Liver (tissue), 3 donors: Measurements from ENCODE around the gene MMP14.

Experiments
- ATF3 ChIP-seq: IDR thresholded peaks from 2 replicates; pipeline ENCODE4 v1.6.1; 2016; ENCODE audit warnings: antibody characterized with exemption
- CTCF ChIP-seq: fragments of 150-350 bp; IDR thresholded peaks from 2 replicates; pipeline ENCODE4 v1.5.1; 2017; ENCODE audit warnings: improper control_type of control experiment, low read depth, low read length; ENCODE audit not compliant: missing input control
- EGR1 ChIP-seq, 2 donors: IDR thresholded peaks; 2 replicates each; pipeline ENCODE4 v1.6.1; 2016 to 2018; ENCODE audit warnings: antibody characterized with exemption in 2 of 2, low read depth in 2 of 2
- FOXA1 ChIP-seq: IDR thresholded peaks from 2 replicates; pipeline ENCODE4 v1.6.1; 2016; ENCODE audit warnings: antibody characterized with exemption
- GABPA ChIP-seq, 2 donors: IDR thresholded peaks in 1 of 2; conservative IDR thresholded peaks in 1 of 2; 2 replicates each; pipeline ENCODE4 v1.6.1; 2016; ENCODE audit warnings: antibody characterized with exemption in 2 of 2, mild to moderate bottlenecking in 1 of 2, moderate library complexity in 1 of 2
- JUND ChIP-seq, 2 donors: IDR thresholded peaks; 2 replicates each; pipeline ENCODE4 v1.6.1; 2016; ENCODE audit warnings: antibody characterized with exemption in 2 of 2
- MAX ChIP-seq: IDR thresholded peaks from 2 replicates; pipeline ENCODE4 v1.6.1; 2016; ENCODE audit warnings: antibody characterized with exemption
- RAD21 ChIP-seq, 2 donors: IDR thresholded peaks; 2 replicates each; pipeline ENCODE4 v1.6.1; 2016; ENCODE audit warnings: antibody characterized with exemption in 2 of 2, mild to moderate bottlenecking in 2 of 2
- REST ChIP-seq: IDR thresholded peaks from 2 replicates; pipeline ENCODE4 v1.6.1; 2016; ENCODE audit warnings: antibody characterized with exemption, mild to moderate bottlenecking
- RXRA ChIP-seq, 2 donors: IDR thresholded peaks; 2 replicates each; pipeline ENCODE4 v1.6.1; 2017 to 2018; ENCODE audit warnings: antibody characterized with exemption in 2 of 2, mild to moderate bottlenecking in 1 of 2
- SP1 ChIP-seq: IDR thresholded peaks from 2 replicates; pipeline ENCODE4 v1.6.1; 2018; ENCODE audit warnings: antibody characterized with exemption, mild to moderate bottlenecking
- TAF1 ChIP-seq: conservative IDR thresholded peaks from 2 replicates; pipeline ENCODE4 v1.6.1; 2016; ENCODE audit warnings: antibody characterized with exemption, mild to moderate bottlenecking
- YY1 ChIP-seq: IDR thresholded peaks from 2 replicates; pipeline ENCODE4 v1.6.1; 2016; ENCODE audit warnings: antibody characterized with exemption, mild to moderate bottlenecking
- ZBTB33 ChIP-seq: IDR thresholded peaks from 2 replicates; pipeline ENCODE4 v1.6.1; 2016; ENCODE audit warnings: antibody characterized with exemption
- donor health status: healthy.
- donor health status: healthy.

GRCh38 chr14:22886500-22887259, 50.3 kb downstream of the MMP14 start:
- no peak for TF ChIP-seq CTCF
- TF ChIP-seq RAD21 (IDR thresholded peaks at IDR 0.05), result no peak
- no peak for TF ChIP-seq MAX
- no peak for TF ChIP-seq REST
- no peak for TF ChIP-seq ATF3
- TF ChIP-seq YY1, result no peak
- no peak for TF ChIP-seq SP1
- TF ChIP-seq ZBTB33, result no peak
- no peak for TF ChIP-seq RXRA (IDR thresholded peaks at IDR 0.05)
- no peak for TF ChIP-seq FOXA1
- no peak for TF ChIP-seq TAF1
- TF ChIP-seq JUND (IDR thresholded peaks at IDR 0.05), result no peak
- TF ChIP-seq GABPA (IDR thresholded peaks at IDR 0.05 in 1 of 2, conservative IDR thresholded peaks at IDR 0.05 in 1 of 2), result no peak
- no peak for TF ChIP-seq EGR1 (IDR thresholded peaks at IDR 0.05; ENCODE audit: low read depth in 2 of 2)
